Measurements from ENCODE around the gene MDK.

DNA sequence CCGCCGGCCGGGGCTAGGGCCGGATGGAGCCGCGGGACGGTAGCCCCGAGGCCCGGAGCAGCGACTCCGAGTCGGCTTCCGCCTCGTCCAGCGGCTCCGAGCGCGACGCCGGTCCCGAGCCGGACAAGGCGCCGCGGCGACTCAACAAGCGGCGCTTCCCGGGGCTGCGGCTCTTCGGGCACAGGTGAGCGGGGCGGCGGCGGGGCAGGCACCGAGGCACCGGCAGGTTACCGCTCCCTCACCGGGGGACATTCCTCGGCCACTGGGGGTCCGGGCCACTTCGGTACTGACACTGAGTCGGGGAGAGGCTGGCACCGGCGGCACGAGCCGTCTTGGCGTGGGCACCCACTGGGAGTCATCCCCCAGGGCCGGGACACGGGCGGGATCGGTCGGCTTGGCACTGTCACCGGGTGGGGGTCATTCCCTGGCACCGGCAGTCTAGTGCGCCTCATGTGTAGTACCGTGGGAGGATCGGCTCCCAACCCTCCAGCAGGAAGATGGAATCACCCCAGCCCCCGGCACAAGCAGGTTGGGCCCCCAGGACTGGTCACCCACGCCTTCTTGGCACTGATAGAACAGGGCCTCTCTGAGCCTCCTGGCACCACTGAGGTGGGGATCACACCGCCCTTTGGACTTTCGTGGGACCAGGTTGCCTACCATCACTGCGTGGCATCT, 33.7 kb upstream of the MDK start:
- no peak for TF ChIP-seq EP300 (IDR thresholded peaks at IDR 0.05; ENCODE audit: borderline replicate concordance)
- TF ChIP-seq EGR1 (IDR thresholded peaks at IDR 0.05) = no peak
- TF ChIP-seq, protein P1, sequence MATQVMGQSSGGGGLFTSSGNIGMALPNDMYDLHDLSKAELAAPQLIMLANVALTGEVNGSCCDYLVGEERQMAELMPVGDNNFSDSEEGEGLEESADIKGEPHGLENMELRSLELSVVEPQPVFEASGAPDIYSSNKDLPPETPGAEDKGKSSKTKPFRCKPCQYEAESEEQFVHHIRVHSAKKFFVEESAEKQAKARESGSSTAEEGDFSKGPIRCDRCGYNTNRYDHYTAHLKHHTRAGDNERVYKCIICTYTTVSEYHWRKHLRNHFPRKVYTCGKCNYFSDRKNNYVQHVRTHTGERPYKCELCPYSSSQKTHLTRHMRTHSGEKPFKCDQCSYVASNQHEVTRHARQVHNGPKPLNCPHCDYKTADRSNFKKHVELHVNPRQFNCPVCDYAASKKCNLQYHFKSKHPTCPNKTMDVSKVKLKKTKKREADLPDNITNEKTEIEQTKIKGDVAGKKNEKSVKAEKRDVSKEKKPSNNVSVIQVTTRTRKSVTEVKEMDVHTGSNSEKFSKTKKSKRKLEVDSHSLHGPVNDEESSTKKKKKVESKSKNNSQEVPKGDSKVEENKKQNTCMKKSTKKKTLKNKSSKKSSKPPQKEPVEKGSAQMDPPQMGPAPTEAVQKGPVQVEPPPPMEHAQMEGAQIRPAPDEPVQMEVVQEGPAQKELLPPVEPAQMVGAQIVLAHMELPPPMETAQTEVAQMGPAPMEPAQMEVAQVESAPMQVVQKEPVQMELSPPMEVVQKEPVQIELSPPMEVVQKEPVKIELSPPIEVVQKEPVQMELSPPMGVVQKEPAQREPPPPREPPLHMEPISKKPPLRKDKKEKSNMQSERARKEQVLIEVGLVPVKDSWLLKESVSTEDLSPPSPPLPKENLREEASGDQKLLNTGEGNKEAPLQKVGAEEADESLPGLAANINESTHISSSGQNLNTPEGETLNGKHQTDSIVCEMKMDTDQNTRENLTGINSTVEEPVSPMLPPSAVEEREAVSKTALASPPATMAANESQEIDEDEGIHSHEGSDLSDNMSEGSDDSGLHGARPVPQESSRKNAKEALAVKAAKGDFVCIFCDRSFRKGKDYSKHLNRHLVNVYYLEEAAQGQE (IDR thresholded peaks at IDR 0.05; ENCODE audit: low read depth) = no peak
- 0 out of 2 replicates have a peak, but pooled peaks have one; percentile 11 for TF ChIP-seq TAF1 (IDR thresholded peaks at IDR 0.05; ENCODE audit: low read depth)

Data from Ishikawa (cell line).